Erythroblast (primary cell): ENCODE results near the gene HLCS.

Source experiments
- DNase-seq, 2 experiments: peaks; one replicate each; lab custom pipeline; 2025; lab: John Stamatoyannopoulos, UW
- GATA1 ChIP-seq: IDR thresholded peaks from 2 replicates; pipeline ENCODE4 v1.6.1; 2011; ENCODE audit warnings: low read depth, mild to moderate bottlenecking, control low read depth, low read length, moderate library complexity
- POLR2A ChIP-seq: IDR thresholded peaks from 2 replicates; pipeline ENCODE4 v1.6.1; 2011; ENCODE audit warnings: mild to moderate bottlenecking, low read length

Gene HLCS

DNA sequence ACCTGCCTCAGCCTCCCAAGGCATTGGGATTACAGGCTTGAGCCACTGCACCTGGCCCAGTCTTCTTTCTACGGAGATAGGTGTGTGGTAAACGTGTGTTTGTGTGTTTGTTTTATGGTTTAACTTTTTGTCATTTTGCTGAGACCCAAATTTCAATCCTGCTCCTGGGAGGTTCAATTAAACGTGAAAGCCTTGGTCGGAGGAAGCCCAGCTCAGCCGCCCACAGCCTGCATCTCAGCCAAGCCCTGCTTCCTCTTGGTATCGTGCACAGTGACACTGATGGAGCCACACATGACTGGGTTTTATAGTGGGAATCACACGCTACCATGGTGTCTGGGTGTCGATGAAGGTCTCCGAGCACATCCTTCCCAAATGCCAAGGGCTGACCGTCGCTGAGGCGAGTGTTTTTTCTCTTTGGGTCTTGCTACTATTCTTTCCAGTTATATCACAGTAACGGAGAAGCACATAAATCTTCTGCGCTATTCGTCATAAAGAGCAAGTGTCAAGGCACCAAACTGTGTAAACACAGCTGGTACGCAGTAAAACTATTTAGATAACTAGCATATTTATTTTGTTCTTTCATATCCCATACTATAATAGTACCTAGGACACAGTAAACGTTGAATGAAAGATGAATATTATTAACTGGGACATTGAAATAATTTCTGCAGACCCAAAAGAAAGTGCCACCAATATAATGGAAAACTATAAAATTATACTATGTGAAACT lies 39.3 kb downstream of the HLCS start:
- TF ChIP-seq GATA1, result no peak
- TF ChIP-seq POLR2A, result no peak
- DNase-seq, result no peak

DNA sequence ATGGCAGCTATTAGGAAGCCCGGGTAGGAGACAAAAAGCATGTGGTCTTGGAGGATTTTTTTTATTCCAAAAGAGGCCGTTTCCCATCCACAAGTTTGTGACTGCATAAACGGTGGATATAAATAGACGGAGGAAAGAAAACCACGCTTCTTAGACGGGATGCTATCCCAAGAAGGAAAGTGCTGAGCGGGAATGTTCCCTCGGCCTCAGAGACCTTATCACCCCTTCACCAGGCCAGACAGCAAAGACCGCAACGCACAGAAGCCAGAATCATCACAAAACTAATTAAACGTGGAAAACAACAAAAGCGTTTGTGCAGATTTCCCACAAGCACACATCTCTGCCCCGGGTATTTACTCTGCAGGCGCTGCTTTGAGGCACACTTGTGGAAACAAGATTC lies 43.2 kb downstream of the HLCS start:
- TF ChIP-seq POLR2A (no peak), GATA1 (no peak)
- DNase-seq, result no peak

DNA sequence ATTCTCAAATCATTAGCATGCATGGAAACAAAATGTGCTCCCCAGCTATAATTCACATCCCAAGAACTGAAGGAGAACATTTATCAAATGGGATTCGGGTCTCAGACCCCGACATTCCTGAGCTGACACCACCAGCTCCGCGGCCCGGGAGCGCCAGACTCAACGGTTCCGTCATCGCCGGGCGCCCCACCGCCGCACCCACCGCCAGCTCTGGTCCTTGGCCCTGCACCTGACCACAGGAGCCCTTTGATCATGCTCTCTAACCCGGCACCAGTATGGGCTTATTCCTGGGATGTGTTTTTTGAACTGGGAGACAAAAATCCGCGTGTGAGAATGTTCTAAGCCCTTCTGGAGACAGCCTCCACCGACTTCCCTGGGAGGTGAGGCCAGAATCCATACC lies 43.6 kb downstream of the HLCS start:
- TF ChIP-seq GATA1 (no peak), POLR2A (no peak)

DNA sequence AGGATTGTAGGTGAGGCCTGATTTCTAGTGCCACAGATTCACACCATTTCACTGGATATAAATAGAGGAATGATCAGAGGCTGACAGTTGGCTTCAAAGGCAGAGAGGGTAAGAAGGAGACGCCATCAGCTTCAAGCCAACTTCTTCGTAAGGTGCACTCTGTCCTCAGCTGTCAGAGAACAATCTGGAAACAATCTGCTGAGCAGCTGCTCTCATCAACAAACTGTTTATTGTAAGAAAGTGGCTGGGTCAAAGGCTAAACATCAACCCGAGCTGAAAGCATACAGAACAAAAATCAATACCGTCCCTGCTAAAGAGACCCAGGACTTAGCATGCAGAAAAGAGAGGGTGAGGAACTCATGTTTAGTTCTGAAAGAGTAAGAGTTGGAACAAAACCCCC lies 48.2 kb downstream of the HLCS start:
- TF ChIP-seq GATA1, result no peak
- TF ChIP-seq POLR2A, result no peak
- DNase-seq, result no peak

More for the DNA sequence above, 43.6 kb downstream of the HLCS start:
- no peak for DNase-seq

DNA sequence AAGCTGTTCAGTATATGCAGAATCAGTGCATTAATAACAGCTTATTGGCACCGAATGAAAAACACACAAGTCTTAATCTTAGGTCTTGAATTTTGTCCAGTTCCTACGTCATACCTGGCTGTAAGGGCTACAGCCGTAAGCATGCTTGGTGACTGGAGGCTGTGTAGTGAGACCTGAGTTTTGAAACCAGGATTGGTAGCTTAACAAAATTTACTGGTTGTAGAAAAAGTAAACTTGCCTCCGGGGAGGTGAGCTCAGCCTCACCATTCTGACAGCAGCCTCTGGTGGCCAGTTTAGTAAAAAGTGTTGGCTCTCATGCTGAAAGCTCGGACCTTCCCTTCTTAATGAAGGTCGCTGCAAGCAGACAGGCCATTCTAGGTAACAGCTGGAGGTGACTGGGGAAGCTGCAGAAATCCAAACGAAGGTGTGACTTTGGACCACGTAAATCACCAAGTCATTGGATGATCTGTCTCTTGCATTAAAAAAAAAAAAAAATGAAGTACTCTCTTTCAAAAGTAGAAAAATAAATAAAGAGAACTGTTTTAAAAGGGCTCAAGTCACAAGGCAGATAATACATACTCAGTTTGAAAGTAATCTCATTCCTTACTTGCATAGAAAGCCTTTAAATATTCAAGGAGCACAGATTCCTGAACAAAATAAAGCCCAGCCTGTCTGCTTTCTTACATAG lies 48.9 kb downstream of the HLCS start:
- TF ChIP-seq POLR2A, result no peak
- no peak for TF ChIP-seq GATA1
- peak; percentile 6 to 8 for DNase-seq

DNA sequence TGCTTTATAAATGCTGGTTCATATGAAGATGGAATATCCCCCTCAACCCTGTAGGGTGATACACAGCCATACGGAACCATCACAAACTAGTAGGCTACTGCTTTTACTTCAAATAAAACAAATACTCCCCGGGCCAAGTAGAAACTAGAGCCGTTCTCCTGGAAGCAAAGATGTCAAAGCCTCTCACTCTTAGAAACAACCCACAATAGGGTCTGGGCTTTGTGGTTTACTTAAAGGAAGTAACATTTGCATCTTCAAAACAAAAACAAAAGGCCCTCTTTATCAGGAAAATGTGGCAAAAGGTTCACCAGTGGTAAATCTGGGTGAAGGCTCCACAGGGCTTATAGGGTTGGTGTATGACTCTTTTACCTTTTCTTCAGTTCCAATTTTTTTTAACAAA lies 49.8 kb downstream of the HLCS start:
- no peak for TF ChIP-seq POLR2A
- TF ChIP-seq GATA1, result no peak
- no peak for DNase-seq

DNA sequence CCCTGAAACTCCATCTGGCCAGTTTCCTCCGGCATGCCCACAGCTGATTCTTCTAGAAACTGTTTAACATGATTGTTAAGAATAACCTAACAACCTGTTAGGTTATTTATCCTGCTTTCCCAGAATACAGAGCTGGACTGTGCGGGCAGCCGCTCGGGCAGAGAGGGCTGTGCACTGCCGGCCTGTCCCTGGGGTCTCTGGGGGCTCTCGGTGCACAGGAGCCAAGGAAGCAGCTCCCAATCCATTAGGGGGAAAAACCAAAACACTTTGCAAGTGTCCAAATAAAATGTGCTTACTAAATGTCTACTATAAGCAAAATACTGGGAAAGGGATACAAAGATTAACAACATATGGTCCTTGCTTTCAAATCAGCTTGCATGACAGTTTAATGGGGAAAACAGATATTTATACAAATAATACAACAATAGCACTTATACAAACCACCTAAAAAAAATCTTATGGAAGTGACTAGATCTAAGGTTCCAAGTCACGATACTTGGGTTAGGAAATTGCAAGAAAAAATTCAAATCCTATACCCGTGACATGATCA lies 50.7 kb downstream of the HLCS start:
- TF ChIP-seq POLR2A (no peak), GATA1 (no peak)
- no peak for DNase-seq

DNA sequence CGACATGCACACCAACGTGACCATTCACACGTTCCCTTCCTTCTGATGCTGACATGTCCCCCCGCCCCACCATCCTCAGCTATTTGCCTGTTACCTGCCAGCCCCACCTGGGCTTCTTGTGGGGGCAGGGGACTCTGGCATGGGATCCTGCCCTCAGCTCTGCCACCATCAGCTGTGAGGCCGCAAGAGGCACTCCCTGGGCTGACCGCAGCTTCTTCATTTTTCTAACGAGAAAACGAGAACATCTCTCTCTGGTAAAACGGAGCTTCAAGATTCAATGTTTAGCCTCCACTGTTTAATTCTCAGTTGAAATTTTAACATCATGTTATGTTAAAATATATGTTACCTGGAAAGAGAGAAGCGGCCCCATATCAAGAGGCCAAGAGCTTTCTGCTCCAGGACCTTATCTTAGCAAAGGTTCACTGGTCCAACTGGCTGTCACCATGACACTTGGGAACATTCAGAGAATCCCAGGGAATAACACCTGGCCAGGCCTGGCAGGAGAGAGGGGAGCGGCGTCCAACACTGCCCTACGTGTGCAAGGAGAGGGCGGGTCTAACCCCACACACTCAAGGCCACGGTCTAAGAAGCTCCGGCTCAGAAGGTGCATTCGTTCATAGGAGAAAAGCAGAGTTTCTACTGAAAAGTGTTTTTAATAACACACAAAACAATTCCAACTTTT lies 51.3 kb downstream of the HLCS start:
- DNase-seq, result no peak
- TF ChIP-seq POLR2A, result no peak
- no peak for TF ChIP-seq GATA1

DNA sequence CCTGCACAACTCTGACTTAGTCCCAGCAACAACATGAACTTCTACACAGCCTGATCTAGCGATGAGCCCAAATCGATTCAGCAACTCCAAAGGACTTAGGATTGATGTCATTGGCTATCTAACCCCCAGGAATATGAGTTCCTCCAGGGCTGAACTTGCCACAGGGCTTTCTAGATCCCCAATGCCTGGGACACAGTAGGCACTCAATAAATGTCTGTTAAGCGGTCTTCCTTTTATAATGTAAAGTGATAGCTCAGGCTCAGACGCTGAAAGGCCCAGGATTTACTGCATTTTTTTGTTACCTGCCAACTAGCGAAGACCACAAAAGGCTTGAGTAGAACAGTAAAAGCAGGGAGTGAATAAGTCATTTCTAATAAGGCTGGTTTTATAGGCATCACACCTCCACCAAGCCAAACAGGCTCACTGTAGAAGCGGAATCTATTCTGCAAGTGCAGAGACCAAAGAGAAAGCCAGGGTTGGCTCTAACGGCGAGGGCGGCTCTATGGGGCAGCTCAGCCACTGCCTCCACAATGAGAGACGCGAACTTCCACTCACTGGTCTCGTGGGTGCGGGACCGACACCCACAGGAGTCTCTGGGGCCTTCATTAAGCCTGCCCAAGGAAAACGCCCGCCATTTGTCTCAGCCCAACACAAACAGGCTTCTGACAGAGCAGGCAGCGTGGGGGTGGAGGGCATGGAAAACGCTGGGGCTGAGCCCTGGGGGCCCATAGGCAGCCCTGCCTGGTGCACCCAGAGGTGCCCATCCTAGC lies 52.0 kb downstream of the HLCS start:
- no peak for TF ChIP-seq GATA1
- no peak for TF ChIP-seq POLR2A
- DNase-seq, result no peak

DNA sequence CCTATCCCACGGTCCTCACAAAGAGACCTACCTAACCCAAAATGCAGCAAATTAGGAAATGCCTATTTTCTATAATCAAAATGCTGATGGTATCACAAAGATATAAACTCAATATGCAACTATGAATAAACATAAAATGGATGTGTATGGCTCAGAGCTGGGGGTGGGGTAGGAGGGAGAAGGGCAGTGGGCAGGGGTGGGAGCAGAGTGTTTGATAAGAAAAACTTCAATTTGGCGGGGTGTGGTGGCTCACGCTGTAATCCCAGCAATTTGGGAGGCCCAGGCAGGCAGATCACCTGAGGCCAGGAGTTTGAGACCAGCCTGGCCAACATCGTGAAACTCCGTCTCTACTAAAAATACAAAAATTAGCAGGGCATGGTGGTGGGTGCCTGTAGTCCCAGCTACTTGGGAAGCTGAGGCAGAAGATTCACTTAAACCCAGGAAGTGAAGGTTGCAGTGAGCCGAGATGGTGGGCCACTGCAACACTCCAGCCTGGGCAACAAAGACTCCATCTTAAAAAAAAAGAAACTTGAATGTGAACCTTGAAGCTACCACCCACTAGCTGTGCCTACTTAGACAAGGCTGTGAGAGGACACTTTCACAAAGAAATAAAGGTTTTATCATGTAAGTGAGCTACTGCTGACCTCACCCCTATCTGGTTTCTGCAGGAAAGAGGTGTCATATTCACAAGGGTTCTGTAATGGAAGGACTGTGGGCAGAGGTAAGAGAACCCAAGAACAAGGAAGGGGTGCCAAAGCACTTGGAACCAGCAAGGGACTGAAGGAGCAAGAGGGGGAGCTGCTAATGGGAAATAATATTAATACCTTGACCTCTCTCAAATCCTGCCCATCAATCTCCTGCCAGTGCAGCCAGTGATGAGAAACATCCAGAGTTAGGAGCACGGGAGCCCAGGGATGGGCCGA lies 53.0 kb downstream of the HLCS start:
- no peak for TF ChIP-seq POLR2A
- TF ChIP-seq GATA1, result no peak

DNA sequence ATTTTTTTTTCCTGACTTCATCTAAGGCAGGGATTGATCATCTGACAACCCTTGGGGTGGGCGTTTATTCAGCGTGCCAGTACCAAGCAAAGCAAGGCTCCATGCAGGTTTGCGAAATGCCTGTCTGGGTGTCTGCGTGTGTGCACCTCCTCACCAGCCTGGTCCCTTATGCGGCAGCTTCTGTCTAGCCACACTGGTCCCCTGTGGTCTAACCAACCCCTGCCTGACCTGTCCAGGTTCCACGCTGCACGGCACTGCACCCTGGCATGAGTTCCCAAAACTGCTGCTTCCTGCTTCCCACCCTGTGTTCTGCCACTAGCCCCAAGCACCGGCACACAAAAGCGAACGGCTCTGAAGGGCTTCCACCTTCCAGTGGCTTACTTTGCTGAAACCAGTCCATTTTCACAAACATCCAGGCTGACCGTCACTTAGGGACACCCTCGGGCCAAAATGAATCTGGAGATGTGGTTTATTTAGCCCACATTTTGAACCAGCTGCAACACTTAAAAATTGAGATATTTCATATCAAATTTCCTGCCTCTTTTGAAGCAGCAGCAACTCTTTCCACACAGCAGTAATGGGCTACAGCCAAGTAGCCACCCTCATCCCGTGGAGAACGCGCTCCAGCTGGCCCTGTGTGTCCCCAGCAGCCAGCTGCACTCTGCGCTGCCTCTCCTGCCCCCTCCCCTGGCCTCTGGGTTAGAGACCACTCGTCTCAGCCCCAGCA lies 55.7 kb downstream of the HLCS start:
- no peak for DNase-seq
- no peak for TF ChIP-seq GATA1
- no peak for TF ChIP-seq POLR2A

More for the DNA sequence above, 53.0 kb downstream of the HLCS start:
- DNase-seq, result no peak
